HG03045 (cell line): ENCODE results near the gene CPAMD8.
"Not testable (repeated sequence)": the region's sequence is repeated elsewhere in the genome, so short reads cannot be mapped to it uniquely, and the experiment has no call there.

ENCODE experiments used
- ATAC-seq: cut with Tn5 transposase; IDR thresholded peaks from one replicate; pipeline ENCODE4 v1.9.1; 2021; ENCODE audit warnings: mild to moderate bottlenecking, moderate library complexity; ENCODE audit not compliant: unreplicated experiment

CPAMD8 gene

DNA sequence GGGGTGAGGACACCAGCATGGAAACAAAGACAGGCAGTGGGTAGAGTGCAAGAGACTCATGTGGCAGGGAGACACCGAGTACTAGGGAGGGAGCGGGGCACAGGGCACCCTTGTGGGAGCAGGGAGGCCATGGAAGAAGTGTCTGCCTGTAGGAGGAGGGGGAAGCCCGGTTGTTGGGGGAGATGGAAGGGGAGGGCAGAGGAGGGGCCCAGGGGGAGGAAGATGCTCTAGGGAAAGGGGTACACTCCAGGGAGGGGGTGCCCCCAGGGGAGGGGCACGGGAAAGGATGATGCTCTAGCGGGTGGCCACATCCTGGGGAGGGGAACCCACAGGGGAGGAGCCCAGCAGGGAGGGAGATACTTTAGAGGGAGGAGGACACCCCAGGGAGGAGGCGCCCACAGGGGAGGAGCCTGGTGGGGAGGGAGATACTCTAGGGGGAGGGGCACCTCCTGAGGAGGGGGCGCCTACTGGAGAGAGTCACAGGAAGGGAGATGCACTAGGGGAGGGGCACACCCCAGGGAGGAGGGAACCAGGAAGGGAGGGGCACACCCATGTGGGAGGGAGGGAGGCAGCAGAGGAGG, 24.9 kb downstream of the CPAMD8 start:
- no peak for ATAC-seq

DNA sequence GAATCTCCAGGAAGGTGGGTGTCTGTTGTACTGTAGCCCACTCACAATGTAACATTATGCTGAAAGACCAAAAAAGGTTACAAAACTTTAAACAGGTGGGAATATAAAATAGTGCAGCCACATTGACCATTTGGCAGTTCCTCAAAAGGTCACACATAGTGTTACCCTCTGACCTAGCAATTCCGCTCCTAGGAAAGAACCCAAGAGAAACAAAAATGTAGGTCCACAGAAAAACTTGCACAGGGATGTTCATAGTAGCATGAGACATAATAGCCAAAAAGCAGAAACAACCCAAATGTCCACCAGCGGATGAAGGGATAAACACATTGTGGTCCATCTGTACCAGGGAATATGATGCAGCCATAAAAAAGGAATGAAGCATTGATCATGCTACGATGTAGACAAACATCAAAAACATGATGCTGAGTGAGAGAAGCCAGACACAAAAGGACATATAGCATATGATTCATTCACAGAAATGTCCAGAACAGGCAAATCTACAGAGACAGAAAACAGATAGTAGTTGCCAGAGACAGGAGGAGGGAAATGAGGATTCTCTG, 27.9 kb downstream of the CPAMD8 start:
- ATAC-seq = no peak

DNA sequence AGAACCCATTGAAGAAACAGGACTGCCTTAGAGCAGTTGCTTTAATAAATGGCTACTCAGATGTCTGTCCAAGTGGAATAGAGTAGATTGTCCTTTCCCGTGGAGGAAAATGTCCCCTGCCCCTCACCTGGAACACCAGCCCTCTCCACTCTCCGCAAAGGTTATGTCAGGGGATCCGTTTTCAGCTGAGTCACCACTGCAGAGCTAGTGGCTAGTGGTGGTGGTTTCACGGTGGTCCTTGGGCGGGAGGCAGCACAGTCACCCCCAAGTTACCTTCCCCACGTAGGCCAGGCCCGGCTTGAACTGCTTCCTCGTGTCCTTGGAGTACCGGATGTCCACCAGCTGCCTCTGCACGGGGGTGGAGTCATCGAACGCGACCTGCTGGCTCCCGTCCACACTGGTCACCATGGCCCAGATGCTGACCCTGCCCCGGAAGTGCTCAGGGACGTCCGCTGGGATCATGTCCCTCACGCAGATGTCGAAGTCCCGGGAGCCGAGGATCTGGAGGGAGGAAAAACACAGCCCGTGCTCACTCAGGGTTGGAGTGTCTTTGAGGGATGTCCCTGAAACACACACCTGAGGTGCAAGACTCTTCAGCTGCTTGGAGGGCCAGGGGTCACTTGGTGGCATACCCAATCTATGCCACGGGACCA, 29.6 kb downstream of the CPAMD8 start:
- not testable (repeated sequence) for ATAC-seq

DNA sequence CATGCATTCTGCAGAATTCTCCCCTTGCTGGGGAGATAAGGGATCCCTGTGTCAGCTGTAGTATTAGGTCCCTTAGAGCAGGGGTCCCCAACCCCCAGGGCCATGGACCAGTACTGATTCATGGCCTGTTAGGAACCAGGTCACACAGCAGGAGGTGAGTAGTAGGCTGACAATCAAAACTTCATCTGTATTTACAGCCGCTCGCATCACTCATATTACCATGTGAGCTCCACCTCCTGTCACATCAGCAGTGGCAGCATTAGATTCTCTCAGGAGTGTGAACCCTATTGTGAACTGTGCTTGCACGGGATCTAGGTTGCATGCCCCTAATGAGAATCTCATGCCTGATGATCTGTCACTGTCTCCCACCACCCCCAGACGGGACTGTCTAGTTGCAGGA, 37.9 kb downstream of the CPAMD8 start:
- no peak for ATAC-seq

DNA sequence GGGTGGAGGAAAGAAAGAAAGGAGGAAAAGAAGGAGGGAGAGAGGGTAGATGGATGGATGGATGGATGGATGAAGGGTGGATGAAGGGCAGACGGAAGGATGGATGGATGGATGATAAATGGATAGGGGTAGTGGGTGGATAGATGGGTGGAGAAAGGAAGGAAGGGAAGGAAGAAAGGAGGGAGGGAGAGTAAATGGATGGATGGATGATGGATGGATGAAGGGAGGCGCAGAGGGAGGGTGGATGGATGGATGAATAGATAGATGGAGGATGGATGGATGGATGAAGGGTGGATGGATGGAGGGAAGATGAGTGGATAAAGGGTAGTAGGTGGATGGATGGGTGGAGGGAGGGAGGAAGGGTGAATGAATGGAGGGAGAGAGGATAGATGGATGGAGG, 41.2 kb downstream of the CPAMD8 start:
- ATAC-seq = no peak

DNA sequence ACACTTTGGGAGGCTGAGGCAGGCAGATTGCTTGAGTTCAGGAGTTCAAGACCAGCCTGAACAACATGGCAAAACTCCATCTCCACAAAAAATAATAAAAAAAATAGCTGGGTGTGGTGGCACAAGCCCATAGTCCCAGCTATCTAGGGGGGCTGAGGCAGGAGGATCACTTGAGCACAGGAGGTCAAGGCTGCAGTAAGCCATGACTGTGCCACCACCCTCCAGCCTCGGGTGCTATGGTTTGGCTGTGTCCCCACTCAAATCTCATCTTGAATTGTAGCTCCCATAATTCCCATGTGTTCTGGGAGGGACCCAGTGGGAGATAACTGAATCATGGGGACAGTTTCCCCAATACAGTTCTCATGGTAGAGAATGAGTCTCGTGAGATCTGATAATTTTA, 44.0 kb downstream of the CPAMD8 start:
- not testable (repeated sequence) for ATAC-seq

DNA sequence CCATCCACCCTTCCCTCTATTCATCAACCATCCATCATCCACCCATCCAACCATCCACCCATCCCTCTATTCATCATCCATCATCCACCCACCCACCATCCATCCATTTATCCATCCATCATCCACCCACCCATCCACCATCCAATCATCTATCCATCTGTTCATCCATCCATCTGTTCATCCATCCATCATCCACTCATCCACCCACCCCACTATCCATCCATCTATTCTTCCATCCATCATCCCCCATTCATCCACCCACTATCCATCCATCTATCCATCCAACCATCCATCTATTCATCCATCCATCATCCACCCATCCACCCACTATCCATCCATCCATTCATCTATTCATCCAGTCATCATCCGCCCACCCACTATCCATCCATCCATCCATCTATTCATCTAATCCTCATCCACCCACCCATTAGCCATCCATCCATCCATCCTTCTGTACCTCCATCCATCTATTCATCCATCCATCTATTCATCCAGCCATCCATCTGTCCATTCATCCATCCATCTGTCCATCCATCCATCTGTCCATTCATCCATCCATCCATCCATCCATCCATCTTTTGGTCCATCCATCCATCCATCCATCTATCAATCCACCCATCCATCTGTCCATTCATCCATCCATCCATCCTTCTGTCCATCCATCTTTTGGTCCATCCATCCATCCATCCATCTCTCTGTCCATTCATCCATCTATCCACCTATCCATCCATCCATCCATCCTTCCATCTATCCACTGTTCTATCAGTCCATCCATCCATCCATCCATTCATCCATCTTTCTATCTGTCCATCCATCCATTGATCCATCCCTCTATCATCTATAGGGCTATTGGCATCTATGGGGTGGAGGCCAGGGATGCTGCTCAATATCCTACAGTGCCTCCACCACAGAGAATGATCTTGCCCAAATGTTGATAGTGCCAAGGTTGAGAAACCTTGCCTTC, 47.5 kb downstream of the CPAMD8 start:
- ATAC-seq = no peak

DNA sequence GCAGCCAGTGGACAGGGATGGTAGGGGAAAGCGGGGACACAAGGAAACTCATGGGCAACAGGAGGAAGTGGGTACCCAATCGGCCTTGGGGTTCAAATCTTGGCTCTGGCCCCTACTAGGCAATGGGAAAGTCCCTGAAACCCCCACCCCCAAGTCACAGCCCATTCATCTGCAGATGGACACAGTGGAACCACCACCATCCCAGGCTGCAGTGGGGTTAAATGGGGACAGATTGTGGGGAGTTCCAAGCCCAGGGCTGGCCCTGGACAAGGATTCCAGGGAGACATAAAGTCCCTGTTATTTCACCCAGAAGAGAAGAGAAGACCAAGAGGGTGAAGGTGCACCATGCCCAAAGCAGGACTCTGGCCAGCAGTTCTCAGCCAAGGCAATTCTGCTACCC, 48.5 kb downstream of the CPAMD8 start:
- ATAC-seq = no peak

DNA sequence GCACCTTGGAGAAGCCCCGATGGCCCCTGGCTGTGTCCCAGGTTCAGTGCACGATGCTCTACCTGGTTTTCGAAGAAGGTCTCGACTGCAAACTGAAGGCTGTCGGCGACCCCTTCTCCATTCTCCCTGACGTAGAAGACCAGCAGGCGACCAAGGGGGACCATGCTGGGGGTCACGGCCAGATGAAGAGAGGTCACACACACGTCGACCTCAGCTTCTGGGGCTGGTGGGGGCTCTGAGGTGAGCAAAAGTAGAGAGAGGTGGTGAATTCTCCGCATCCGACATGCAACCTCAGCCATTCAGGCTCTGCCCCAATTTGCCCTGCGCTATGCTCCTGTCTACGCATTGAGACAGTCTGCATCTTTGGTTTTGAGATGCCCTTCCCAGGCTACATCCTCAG, 49.3 kb downstream of the CPAMD8 start:
- ATAC-seq = no peak

DNA sequence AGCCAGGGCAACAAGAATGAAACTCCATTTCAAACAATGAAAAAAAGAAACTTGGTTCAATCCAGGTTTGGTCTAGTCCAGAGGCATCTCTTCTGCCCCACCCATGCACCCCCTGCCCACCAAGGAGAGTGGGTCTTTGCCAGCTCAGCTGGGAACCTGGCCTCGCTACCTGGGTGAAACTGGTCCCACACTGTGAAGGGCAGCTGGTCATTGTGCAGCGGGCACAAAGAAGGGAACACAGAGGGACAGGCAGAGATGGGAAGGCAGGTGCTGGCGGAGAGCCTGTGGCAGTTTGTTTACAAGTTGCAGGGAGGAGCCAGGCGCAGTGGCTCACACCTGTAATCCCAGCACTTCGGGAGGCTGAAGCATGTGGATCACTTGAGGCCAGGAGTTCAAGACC, 50.2 kb downstream of the CPAMD8 start:
- ATAC-seq = no peak

DNA sequence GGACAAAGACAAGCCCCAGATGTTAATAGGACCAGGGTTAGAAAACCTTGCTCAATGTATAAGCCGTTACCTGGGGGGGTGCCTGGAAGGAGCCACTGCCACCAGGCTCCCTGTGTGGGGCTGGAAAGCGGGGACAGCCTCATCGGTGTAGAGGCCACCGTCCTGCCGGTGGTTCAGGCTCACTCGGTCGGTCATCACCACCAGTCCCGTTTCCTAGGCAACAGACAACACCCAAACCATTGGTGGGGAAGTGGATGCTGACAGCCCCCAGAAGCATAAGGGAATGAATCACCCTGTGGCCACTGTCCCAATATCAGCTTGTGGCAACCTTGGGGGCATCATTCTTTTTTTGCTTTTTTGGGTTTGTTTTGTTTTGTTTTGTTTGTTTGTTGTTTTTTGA, 55.8 kb downstream of the CPAMD8 start:
- no peak for ATAC-seq

DNA sequence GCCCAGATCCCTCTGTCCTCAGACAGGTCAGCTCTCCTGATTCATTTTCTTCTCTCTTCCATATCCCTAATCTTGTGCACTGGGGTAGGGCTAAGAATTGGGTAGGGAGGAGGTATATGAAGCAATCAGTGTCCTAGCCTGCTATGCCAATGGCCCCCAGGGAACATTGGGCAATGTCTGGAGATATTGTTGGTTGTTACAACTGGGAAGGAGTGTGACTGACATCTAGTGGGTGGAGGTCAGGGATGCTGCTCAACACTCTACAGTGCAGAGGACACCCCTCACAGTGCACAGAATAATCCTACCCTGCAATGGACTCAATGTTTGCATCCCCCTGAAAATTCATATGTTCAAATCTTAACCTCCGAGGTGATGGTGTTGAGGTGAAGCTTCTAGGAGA, 57.5 kb downstream of the CPAMD8 start:
- no peak for ATAC-seq

DNA sequence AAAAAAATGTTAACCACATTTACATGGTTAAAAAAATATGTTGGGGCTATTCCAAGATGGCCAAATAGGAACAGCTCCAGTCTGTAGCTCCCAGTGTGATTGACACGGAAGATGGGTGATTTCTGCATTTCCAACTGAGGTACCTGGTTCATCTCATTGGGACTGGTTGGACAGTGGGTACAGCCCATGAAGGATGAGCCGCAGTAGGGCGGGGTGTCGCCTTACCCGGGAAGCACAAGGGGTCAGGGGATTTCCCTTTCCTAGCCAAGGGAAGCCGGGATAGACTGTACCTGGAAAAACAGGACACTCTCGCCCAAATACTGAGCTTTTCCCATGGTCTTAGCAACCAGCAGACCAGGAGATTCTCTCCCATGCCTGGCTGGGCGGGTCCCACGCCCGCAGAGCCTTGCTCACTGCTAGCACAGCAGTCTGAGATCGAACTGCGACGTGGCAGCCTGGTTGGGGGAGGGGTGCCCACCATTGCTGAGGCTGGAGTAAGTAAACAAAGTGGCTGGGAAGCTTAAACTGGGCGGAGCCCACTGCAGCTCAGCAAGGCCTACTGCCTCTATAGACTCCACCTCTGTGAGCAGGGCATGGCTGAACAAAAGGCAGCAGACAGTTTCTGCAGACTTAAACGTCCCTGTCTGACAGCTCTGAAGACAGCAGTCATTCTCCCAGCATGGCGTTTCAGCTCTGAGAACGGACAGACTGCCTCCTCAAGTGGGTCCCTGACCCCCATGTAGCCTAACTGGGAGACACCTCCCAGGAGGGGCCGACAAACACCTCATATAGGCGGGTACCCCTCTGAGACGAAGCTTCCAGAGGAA, 65.4 kb downstream of the CPAMD8 start:
- not testable (repeated sequence) for ATAC-seq

DNA sequence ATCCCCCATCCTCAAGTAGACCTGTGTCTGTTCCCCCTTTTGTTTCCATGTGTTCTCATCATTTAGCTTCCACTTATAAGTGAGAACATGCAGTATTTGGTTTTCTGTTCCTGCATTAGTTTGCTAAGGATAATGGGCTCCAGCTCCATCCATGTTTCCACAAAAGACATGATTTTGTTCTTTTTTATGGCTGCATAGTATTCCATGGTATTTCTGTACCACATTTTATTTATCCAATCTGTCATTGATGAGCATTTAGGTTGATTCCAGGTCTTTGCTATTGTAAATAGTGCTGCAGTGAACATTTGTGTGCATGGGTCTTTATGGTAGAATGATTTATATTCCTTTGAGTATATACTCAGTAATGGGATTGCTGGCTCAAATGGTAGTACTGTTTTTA, 68.3 kb downstream of the CPAMD8 start:
- not testable (repeated sequence) for ATAC-seq

DNA sequence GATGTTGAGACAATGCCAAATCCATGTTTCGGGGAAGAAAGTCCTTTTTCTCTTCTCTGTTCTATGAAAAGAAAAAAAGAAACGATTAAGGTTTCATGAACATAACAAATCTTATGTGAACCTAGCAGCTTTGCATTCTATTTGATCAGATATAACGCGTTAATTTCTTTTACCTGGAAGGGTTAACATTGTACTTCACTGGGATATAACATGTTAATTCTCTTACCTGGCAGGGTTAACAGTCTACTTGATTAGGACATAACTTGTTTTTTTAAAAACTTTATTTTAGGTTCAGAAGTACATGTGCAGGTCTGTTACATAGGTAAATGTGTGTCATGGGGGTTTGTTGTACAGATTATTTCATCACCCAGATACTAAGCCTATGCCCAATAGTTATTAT, 68.8 kb downstream of the CPAMD8 start:
- ATAC-seq = no peak

DNA sequence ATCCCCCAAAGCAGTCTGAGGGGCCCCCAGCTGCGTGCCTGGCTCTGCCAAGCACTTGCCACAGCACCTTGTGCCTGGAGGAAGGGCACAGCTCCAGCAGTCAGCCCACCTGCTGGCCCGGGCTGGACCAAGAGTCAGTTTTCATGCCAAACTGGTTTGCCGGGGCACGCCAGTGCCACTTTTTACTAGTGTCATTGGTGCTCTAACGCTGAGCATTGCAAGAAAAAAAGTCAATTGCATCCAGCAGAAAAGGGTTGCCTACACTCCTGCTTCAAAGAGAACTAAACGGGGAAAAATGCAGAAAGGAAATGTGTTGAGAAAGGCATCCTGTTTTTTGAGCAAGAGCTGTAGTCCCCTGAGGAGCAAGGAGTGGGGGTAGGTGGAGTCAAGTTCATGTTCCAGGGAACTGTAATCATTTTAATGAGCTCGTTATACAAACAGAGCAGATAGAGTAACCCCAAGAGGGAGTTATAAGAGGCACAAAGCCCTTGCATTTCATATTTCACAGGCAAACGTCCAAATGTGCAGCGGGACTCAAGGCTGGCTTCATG, 69.4 kb downstream of the CPAMD8 start:
- ATAC-seq = no peak

DNA sequence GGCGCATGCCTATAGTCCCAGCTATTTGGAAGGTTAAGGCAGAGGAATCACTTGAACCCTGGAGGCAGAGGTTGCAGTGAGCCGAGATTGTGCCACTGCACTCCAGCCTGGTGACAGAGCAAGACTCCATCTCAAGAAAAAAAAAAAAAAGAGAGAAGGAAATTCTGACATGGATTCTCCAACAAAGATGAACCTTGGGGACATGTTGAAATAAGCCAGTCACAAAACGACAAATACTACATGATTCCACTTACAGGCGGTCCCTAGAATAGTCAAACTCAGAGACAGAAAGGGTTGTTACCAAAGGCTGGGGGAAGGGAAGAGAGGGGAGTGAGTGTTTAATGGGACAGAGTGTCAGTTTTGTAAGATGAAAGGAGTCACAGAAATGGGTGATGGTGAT, 71.4 kb downstream of the CPAMD8 start:
- no peak for ATAC-seq

DNA sequence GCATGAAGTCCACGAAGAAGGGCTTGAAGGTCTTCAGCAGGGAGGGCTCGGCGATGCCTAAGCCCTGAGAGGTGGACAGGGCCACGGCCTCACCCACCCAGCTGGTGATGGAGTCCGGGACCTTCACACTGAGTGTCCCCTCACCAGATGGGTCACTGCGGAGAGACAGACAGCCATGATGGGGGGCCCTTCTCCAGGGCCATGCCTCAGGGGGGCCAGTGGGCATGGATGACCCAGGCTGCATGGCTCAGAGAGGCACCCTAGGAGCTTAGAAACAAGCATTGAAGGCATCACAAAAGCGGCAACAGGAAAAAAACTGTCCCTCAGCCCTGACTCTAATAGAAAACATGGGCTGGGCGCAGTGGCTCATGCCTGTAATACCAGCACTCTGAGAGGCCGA, 74.6 kb downstream of the CPAMD8 start:
- ATAC-seq = no peak

DNA sequence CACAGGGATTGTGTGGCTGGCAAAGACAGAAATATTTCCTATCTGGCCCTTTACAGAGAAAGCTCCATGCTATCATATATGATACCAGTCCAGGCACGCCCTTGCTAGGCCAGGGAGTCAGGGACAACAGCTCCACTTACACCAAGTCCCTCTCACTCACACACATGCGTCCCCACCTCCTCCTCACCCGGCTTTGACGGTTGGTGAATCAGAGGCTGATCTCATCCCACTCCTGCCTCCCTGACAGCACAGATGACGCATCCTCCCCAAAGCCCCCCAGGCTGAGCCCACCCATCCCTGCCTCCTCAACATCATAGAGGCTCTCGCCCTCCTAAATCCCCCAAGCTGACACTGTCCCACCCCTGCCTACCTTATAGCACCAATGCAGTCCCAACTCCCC, 75.1 kb downstream of the CPAMD8 start:
- no peak for ATAC-seq

DNA sequence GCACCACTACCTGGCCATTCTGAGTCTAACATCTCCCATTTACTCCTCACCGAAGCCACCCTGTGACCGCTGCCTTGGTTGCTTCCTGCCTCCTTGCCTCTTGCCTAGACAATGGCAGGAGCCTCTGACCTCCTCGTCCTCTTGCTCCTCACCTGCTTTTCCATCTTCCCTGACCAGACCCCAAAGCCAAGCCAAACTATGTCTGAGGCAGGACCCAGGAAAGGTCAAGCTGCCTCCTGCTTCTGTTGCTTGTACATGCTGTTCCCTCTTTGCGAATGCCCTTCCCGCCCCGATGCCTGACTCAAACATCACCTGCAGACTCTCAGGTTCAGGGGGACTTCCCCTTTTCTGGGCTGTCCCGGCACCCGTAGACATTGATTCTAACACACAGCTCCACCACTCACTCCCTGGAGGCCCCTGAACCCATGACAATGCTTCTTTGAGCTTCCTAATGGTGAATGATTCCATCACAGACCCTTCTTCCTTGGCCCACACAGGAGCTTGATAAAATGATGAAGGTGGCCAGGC, 77.0 kb downstream of the CPAMD8 start:
- no peak for ATAC-seq
